ENCODE measurements around the gene CACNA1D. TPM values are rescaled to one million over a fixed set of nuclear protein-coding genes. Genes with fewer than 3 reads are reported as not detected.
A peak's percentile ranks its signal among the peaks of the same experiment; 100 is the strongest.

Gene CACNA1D
- total and polyA plus RNA-seq, 8 donors = 0.31 to 36.5 (median 12.5) TPM

GRCh38 chr3:53496984-53497383 is 2.6 kb downstream of the CACNA1D start:
- H3K36me3 ChIP-seq = no peaks in the 10 kb centered on the region
- H3K9me3 ChIP-seq = no peaks in the 10 kb centered on the region
- peaks cover 0 to 43% (median 24%) of the 10 kb centered on the region in 3 donors for H3K27me3 ChIP-seq
- 57 to 78% (median 70%) methylated on average over 5 of the region's 5 CpGs for WGBS, 5 donors
- H3K27ac ChIP-seq = no peak overlapping the region
- DNase-seq = no peak
- H3K4me1 ChIP-seq = peaks cover 19 to 58% (median 32%) of the 10 kb centered on the region in 4 donors
- no peak for TF ChIP-seq CTCF (IDR thresholded peaks at IDR 0.05)
- H3K4me3 ChIP-seq = no peak overlapping the region
- intact Hi-C loops (cut with DNase I; ENCODE audit: low total_unique reads) = no loop called here

- WGBS, 5 donors = 62 to 84% (median 78%) methylated on average over 8 of the region's 8 CpGs
- intact Hi-C loops (cut with DNase I; ENCODE audit: low total_unique reads) = no loop called here
- H3K4me1 ChIP-seq = peaks cover 16 to 46% (median 23%) of the 10 kb centered on the region in 4 donors
- TF ChIP-seq POLR2AphosphoS5 (IDR thresholded peaks at IDR 0.05) = no peak
- no peak for TF ChIP-seq EP300 (IDR thresholded peaks at IDR 0.05)
- no peak for TF ChIP-seq CTCF (IDR thresholded peaks at IDR 0.05)
- TF ChIP-seq POLR2A (IDR thresholded peaks at IDR 0.05) = no peak
- DNase-seq = no peak
- H3K4me3 ChIP-seq = no peak overlapping the region
- H3K9me3 ChIP-seq = no peaks in the 10 kb centered on the region
- H3K27me3 ChIP-seq = peaks cover 0 to 30% (median 19%) of the 10 kb centered on the region in 3 donors
- no peaks in the 10 kb centered on the region for H3K36me3 ChIP-seq
- H3K27ac ChIP-seq = peak overlapping the region in 3 of 5 donors; percentile 8 to 36 (median 20)
Measured at GRCh38 chr3:53498806-53499641, 4.6 kb downstream of the CACNA1D start.

- H3K27me3 ChIP-seq = peaks cover 0 to 21% (median 12%) of the 10 kb centered on the region in 3 donors
- H3K36me3 ChIP-seq = no peaks in the 10 kb centered on the region
- no peak overlapping the region for H3K4me3 ChIP-seq
- WGBS, 5 donors = 79 to 96% (median 90%) methylated on average over 7 of the region's 7 CpGs
- intact Hi-C loops (cut with DNase I; ENCODE audit: low total_unique reads) = no loop called here
- TF ChIP-seq EP300 (IDR thresholded peaks at IDR 0.05) (no peak), POLR2AphosphoS5 (IDR thresholded peaks at IDR 0.05) (no peak), CTCF (IDR thresholded peaks at IDR 0.05) (no peak), POLR2A (IDR thresholded peaks at IDR 0.05) (no peak)
- peaks cover 8 to 37% (median 15%) of the 10 kb centered on the region in 4 donors for H3K4me1 ChIP-seq
- no peak for DNase-seq
- no peak overlapping the region for H3K27ac ChIP-seq
- H3K9me3 ChIP-seq = no peaks in the 10 kb centered on the region
Measured at GRCh38 chr3:53500165-53500777, 5.9 kb downstream of the CACNA1D start.

GRCh38 chr3:53501178-53501577 is 6.8 kb downstream of the CACNA1D start:
- no peak for TF ChIP-seq POLR2AphosphoS5 (IDR thresholded peaks at IDR 0.05)
- TF ChIP-seq CTCF (IDR thresholded peaks at IDR 0.05) = no peak
- no peak for TF ChIP-seq POLR2A (IDR thresholded peaks at IDR 0.05)
- TF ChIP-seq EP300 (IDR thresholded peaks at IDR 0.05) = no peak
- H3K27me3 ChIP-seq = peaks cover 0 to 12% (median 3%) of the 10 kb centered on the region in 3 donors
- intact Hi-C loops (cut with DNase I; ENCODE audit: low total_unique reads) = no loop called here
- WGBS, 5 donors = 61 to 72% (median 71%) methylated on average over 8 of the region's 8 CpGs
- DNase-seq = no peak
- H3K4me3 ChIP-seq = no peak overlapping the region
- H3K36me3 ChIP-seq = no peaks in the 10 kb centered on the region
- H3K9me3 ChIP-seq = no peaks in the 10 kb centered on the region
- no peak overlapping the region for H3K27ac ChIP-seq
- peaks cover 0 to 28% (median 6%) of the 10 kb centered on the region in 4 donors for H3K4me1 ChIP-seq
